ENCODE measurements around the gene PRRT1B. TPM values are rescaled to one million over a fixed set of nuclear protein-coding genes. Genes with fewer than 3 reads are reported as not detected.

PRRT1B gene
- polyA plus RNA-seq (ENCODE audit: low read depth in 6 of 6), result not detected

GRCh38 chr9:131545003-131545785 lies at the start of gene PRRT1B:
Gene PRRT1B (plus strand): TSS chr9:131545523. CDS start chr9:131545616, 93 bp downstream.
- no peak within 1 kb of the TSS for H3K27ac Mint-ChIP-seq
- H3K4me1 Mint-ChIP-seq, result peaks cover 5 to 14% (median 12%) of the 10 kb centered on the region in 3 donors
- peaks cover 7 to 37% of the 10 kb centered on the region in 2 donors for H3K36me3 Mint-ChIP-seq
- peaks cover 16 to 51% (median 40%) of the 10 kb centered on the region in 7 donors for H3K9me3 Mint-ChIP-seq
- ATAC-seq (ENCODE audit: low read depth in 2 of 2) (no peak), DNase-seq (no peak)
- peak within 1 kb of the TSS in 6 of 8 donors; percentile 30 to 74 (median 48) for H3K4me3 Mint-ChIP-seq
- H3K27me3 Mint-ChIP-seq, result peaks cover 41 to 56% (median 43%) of the 10 kb centered on the region in 3 donors

GRCh38 chr9:131495785-131496184 lies 49.5 kb upstream of the PRRT1B start:
- Mint-ChIP-seq H3K9me3 (no peaks in the 10 kb centered on the region), H3K4me1 (peaks cover 0 to 7% (median 4%) of the 10 kb centered on the region in 3 donors), H3K36me3 (peaks cover 8 to 13% of the 10 kb centered on the region in 2 donors), H3K27me3 (no peaks in the 10 kb centered on the region), H3K4me3 (peak overlapping the region in 1 of 8 donors; percentile 52), H3K27ac (peak overlapping the region in 1 of 6 donors; percentile 52)
- ATAC-seq (ENCODE audit: low read depth in 2 of 2) (no peak), DNase-seq (no peak)

- Mint-ChIP-seq H3K9me3 (no peaks in the 10 kb centered on the region), H3K36me3 (peaks cover 8 to 9% of the 10 kb centered on the region in 2 donors), H3K27ac (peak overlapping the region in 1 of 6 donors; percentile 89), H3K4me3 (peak overlapping the region in 1 of 8 donors; percentile 9), H3K27me3 (no peaks in the 10 kb centered on the region), H3K4me1 (peaks cover 4 to 7% (median 6%) of the 10 kb centered on the region in 3 donors)
- ATAC-seq (ENCODE audit: low read depth in 2 of 2), result no peak
- no peak for DNase-seq
These were observed 48.4 kb upstream of the PRRT1B start for GRCh38 chr9:131496844-131497405.

- ATAC-seq (ENCODE audit: low read depth in 2 of 2), result no peak
- peak overlapping the region in 3 of 6 donors; percentile 18 to 65 (median 38) for H3K27ac Mint-ChIP-seq
- H3K27me3 Mint-ChIP-seq, result no peaks in the 10 kb centered on the region
- H3K9me3 Mint-ChIP-seq, result no peaks in the 10 kb centered on the region
- H3K4me3 Mint-ChIP-seq, result peak overlapping the region in 1 of 8 donors; percentile 71
- H3K4me1 Mint-ChIP-seq, result peaks cover 20 to 25% (median 23%) of the 10 kb centered on the region in 3 donors
- H3K36me3 Mint-ChIP-seq, result no peaks in the 10 kb centered on the region
- DNase-seq, result no peak
These were observed 46.0 kb upstream of the PRRT1B start for GRCh38 chr9:131499254-131499767.

- peaks cover 23 to 30% (median 28%) of the 10 kb centered on the region in 3 donors for H3K4me1 Mint-ChIP-seq
- H3K36me3 Mint-ChIP-seq, result no peaks in the 10 kb centered on the region
These were observed 44.9 kb upstream of the PRRT1B start for GRCh38 chr9:131500377-131500776.

GRCh38 chr9:131500939-131501541 lies 44.3 kb upstream of the PRRT1B start:
- peaks cover 23 to 30% (median 28%) of the 10 kb centered on the region in 3 donors for H3K4me1 Mint-ChIP-seq
- H3K4me3 Mint-ChIP-seq, result peak overlapping the region; percentile 50 to 93 (median 88)
- H3K9me3 Mint-ChIP-seq, result no peaks in the 10 kb centered on the region
- no peaks in the 10 kb centered on the region for H3K27me3 Mint-ChIP-seq
- DNase-seq (no peak), ATAC-seq (ENCODE audit: low read depth in 2 of 2) (no peak)
- H3K36me3 Mint-ChIP-seq, result no peaks in the 10 kb centered on the region
- peak overlapping the region; percentile 4 to 86 (median 73) for H3K27ac Mint-ChIP-seq

More at GRCh38 chr9:131500377-131500776, 44.9 kb upstream of the PRRT1B start:
- Mint-ChIP-seq H3K4me3 (peak overlapping the region in 5 of 8 donors; percentile 47 to 89 (median 57)), H3K27me3 (no peaks in the 10 kb centered on the region), H3K27ac (peak overlapping the region in 4 of 6 donors; percentile 43 to 88 (median 65)), H3K9me3 (no peaks in the 10 kb centered on the region)
- ATAC-seq (ENCODE audit: low read depth in 2 of 2), result no peak
- no peak for DNase-seq

- DNase-seq (peak; percentile 89), ATAC-seq (ENCODE audit: low read depth in 2 of 2) (peak; percentile 88 to 91)
- Mint-ChIP-seq H3K27me3 (no peaks in the 10 kb centered on the region), H3K9me3 (no peaks in the 10 kb centered on the region), H3K36me3 (no peaks in the 10 kb centered on the region), H3K4me1 (peaks cover 20 to 30% (median 25%) of the 10 kb centered on the region in 3 donors), H3K27ac (peak within 1 kb of the TSS; percentile 39 to 94 (median 84)), H3K4me3 (peak within 1 kb of the TSS; percentile 88 to 96 (median 94))
These were observed 42.3 kb upstream of the PRRT1B start, which contains the start of gene POMT1 for GRCh38 chr9:131502781-131503625. Gene POMT1 (plus strand): TSS chr9:131502918. CDS start chr9:131504219, 1,301 bp downstream.

- ATAC-seq (ENCODE audit: low read depth in 2 of 2) (peak in 1 of 2 donors; percentile 13), DNase-seq (no peak)
- Mint-ChIP-seq H3K9me3 (no peaks in the 10 kb centered on the region), H3K4me3 (peak overlapping the region; percentile 88 to 96 (median 94)), H3K27me3 (no peaks in the 10 kb centered on the region), H3K36me3 (no peaks in the 10 kb centered on the region), H3K27ac (peak overlapping the region in 2 of 6 donors; percentile 85 to 91), H3K4me1 (peaks cover 20 to 30% (median 21%) of the 10 kb centered on the region in 3 donors)
These were observed 41.5 kb upstream of the PRRT1B start for GRCh38 chr9:131503626-131504465.

GRCh38 chr9:131505012-131505411 lies 40.3 kb upstream of the PRRT1B start:
- Mint-ChIP-seq H3K27ac (peak overlapping the region in 1 of 6 donors; percentile 61), H3K4me3 (peak overlapping the region in 7 of 8 donors; percentile 3 to 95 (median 51)), H3K9me3 (no peaks in the 10 kb centered on the region), H3K27me3 (no peaks in the 10 kb centered on the region), H3K36me3 (peaks cover 4 to 5% of the 10 kb centered on the region in 2 donors), H3K4me1 (peaks cover 20 to 30% (median 21%) of the 10 kb centered on the region in 3 donors)
- DNase-seq, result no peak
- ATAC-seq (ENCODE audit: low read depth in 2 of 2), result no peak

- Mint-ChIP-seq H3K27ac (no peak overlapping the region), H3K4me1 (peaks cover 8 to 13% (median 9%) of the 10 kb centered on the region in 3 donors), H3K36me3 (peaks cover 7 to 9% of the 10 kb centered on the region in 2 donors), H3K9me3 (no peaks in the 10 kb centered on the region), H3K27me3 (no peaks in the 10 kb centered on the region), H3K4me3 (no peak overlapping the region)
- DNase-seq (no peak), ATAC-seq (ENCODE audit: low read depth in 2 of 2) (no peak)
These were observed 33.9 kb upstream of the PRRT1B start for GRCh38 chr9:131511416-131511815.

- peak overlapping the region in 1 of 6 donors; percentile 38 for H3K27ac Mint-ChIP-seq
- H3K36me3 Mint-ChIP-seq, result peaks cover 7 to 9% of the 10 kb centered on the region in 2 donors
- no peak overlapping the region for H3K4me3 Mint-ChIP-seq
- peaks cover 8 to 13% (median 9%) of the 10 kb centered on the region in 3 donors for H3K4me1 Mint-ChIP-seq
- no peaks in the 10 kb centered on the region for H3K27me3 Mint-ChIP-seq
- no peak for DNase-seq
- no peaks in the 10 kb centered on the region for H3K9me3 Mint-ChIP-seq
- no peak for ATAC-seq (ENCODE audit: low read depth in 2 of 2)
These were observed 33.4 kb upstream of the PRRT1B start for GRCh38 chr9:131511880-131512279.
